ENCODE measurements around the gene TBC1D14.
A peak's percentile ranks its signal among the peaks of the same experiment; 100 is the strongest.

The TBC1D14 gene

GRCh38 chr4:6959261-6959660 is 49.6 kb downstream of the TBC1D14 start:
- H3K9me3 ChIP-seq (ENCODE audit: insufficient read depth, low read depth, low read length): no peaks in the 10 kb centered on the region
- H2AK5ac ChIP-seq (ENCODE audit: low read length): no peak overlapping the region
- no peak overlapping the region for H3K4me2 ChIP-seq (ENCODE audit: low read length)
- H4K8ac ChIP-seq (ENCODE audit: low read depth, low read length): no peak overlapping the region
- H3K14ac ChIP-seq (ENCODE audit: low read length): no peak overlapping the region
- H3K79me1 ChIP-seq (ENCODE audit: low read length): peaks cover 14% of the 10 kb centered on the region
- H2BK120ac ChIP-seq (ENCODE audit: insufficient read depth, low read length, poor library complexity): no peak overlapping the region
- H2AFZ ChIP-seq (ENCODE audit: insufficient read depth, low read length, poor library complexity): no peak overlapping the region
- peaks cover 24 to 29% of the 10 kb centered on the region in 2 experiments for H3K4me1 ChIP-seq (ENCODE audit: control insufficient read depth in 1 of 2, insufficient read depth in 2 of 2, low read length in 2 of 2)
- no peaks in the 10 kb centered on the region for H3K36me3 ChIP-seq (ENCODE audit: control insufficient read depth in 1 of 2, insufficient read depth in 2 of 2, low read length in 2 of 2)
- H3K23ac ChIP-seq (ENCODE audit: low read length): no peak overlapping the region
- H3K27me3 ChIP-seq (ENCODE audit: insufficient read depth, low read length): no peaks in the 10 kb centered on the region
- H2BK12ac ChIP-seq (ENCODE audit: low read length): no peak overlapping the region
- H2BK5ac ChIP-seq (ENCODE audit: low read depth, low read length, poor library complexity): no peak overlapping the region
- H3K27ac ChIP-seq (ENCODE audit: low read depth, low read length): no peak overlapping the region
- H3K18ac ChIP-seq (ENCODE audit: low read length): no peak overlapping the region
- no peak overlapping the region for H4K12ac ChIP-seq (ENCODE audit: low read depth, low read length)
- H3K4me3 ChIP-seq (ENCODE audit: low read depth, low read length): no peak overlapping the region
- H4K91ac ChIP-seq (ENCODE audit: low read depth, low read length): no peak overlapping the region
- peaks cover 4% of the 10 kb centered on the region for H3K79me2 ChIP-seq (ENCODE audit: control insufficient read depth, insufficient read depth, low read length, poor library complexity)
- DNase-seq: no peak
- peak overlapping the region; percentile 0 for H3K4ac ChIP-seq (ENCODE audit: low read depth, low read length)
- H3K9ac ChIP-seq (ENCODE audit: low read length): no peak overlapping the region
- no CpG with 5 or more reads among the region's 5 CpGs for WGBS (ENCODE audit: extremely low coverage, insufficient coverage, insufficient read length)

DNA sequence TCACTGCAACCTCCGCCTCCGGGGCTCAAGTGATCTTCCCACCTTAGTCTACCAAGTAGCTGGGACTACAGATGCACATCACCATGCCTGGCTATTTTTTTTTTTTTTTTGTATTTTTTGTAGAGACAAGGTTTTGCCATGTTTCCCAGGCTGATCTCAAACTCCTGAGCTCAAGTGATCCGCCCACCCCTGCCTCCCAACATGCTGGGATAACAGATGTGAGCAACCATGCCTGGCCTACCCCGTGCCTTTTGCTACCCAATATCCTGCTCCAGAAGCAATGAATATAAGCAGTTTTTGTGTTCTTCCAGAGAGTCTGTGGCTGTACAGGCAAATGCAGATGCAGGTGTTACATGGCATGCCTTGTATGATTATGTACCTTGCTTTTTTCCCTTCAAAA is 50.5 kb downstream of the TBC1D14 start:
- peaks cover 4% of the 10 kb centered on the region for H3K79me2 ChIP-seq (ENCODE audit: control insufficient read depth, insufficient read depth, low read length, poor library complexity)
- H2BK12ac ChIP-seq (ENCODE audit: low read length): no peak overlapping the region
- H4K12ac ChIP-seq (ENCODE audit: low read depth, low read length): no peak overlapping the region
- no peak overlapping the region for H3K27ac ChIP-seq (ENCODE audit: low read depth, low read length)
- H4K91ac ChIP-seq (ENCODE audit: low read depth, low read length): no peak overlapping the region
- peaks cover 17 to 22% of the 10 kb centered on the region in 2 experiments for H3K4me1 ChIP-seq (ENCODE audit: control insufficient read depth in 1 of 2, insufficient read depth in 2 of 2, low read length in 2 of 2)
- no peak overlapping the region for H2BK120ac ChIP-seq (ENCODE audit: insufficient read depth, low read length, poor library complexity)
- H3K79me1 ChIP-seq (ENCODE audit: low read length): peaks cover 12% of the 10 kb centered on the region
- no CpG with 5 or more reads among the region's 4 CpGs for WGBS (ENCODE audit: extremely low coverage, insufficient coverage, insufficient read length)
- H2BK5ac ChIP-seq (ENCODE audit: low read depth, low read length, poor library complexity): no peak overlapping the region
- no peak overlapping the region for H3K18ac ChIP-seq (ENCODE audit: low read length)
- H2AK5ac ChIP-seq (ENCODE audit: low read length): no peak overlapping the region
- H3K9me3 ChIP-seq (ENCODE audit: insufficient read depth, low read depth, low read length): no peaks in the 10 kb centered on the region
- H3K36me3 ChIP-seq (ENCODE audit: control insufficient read depth in 1 of 2, insufficient read depth in 2 of 2, low read length in 2 of 2): no peaks in the 10 kb centered on the region
- no peak overlapping the region for H3K4ac ChIP-seq (ENCODE audit: low read depth, low read length)
- no peak overlapping the region for H3K14ac ChIP-seq (ENCODE audit: low read length)
- no peak overlapping the region for H3K4me3 ChIP-seq (ENCODE audit: low read depth, low read length)
- H3K9ac ChIP-seq (ENCODE audit: low read length): no peak overlapping the region
- H3K27me3 ChIP-seq (ENCODE audit: insufficient read depth, low read length): no peaks in the 10 kb centered on the region
- H3K4me2 ChIP-seq (ENCODE audit: low read length): no peak overlapping the region
- no peak overlapping the region for H4K8ac ChIP-seq (ENCODE audit: low read depth, low read length)
- DNase-seq: no peak
- no peak overlapping the region for H2AFZ ChIP-seq (ENCODE audit: insufficient read depth, low read length, poor library complexity)
- no peak overlapping the region for H3K23ac ChIP-seq (ENCODE audit: low read length)

DNA sequence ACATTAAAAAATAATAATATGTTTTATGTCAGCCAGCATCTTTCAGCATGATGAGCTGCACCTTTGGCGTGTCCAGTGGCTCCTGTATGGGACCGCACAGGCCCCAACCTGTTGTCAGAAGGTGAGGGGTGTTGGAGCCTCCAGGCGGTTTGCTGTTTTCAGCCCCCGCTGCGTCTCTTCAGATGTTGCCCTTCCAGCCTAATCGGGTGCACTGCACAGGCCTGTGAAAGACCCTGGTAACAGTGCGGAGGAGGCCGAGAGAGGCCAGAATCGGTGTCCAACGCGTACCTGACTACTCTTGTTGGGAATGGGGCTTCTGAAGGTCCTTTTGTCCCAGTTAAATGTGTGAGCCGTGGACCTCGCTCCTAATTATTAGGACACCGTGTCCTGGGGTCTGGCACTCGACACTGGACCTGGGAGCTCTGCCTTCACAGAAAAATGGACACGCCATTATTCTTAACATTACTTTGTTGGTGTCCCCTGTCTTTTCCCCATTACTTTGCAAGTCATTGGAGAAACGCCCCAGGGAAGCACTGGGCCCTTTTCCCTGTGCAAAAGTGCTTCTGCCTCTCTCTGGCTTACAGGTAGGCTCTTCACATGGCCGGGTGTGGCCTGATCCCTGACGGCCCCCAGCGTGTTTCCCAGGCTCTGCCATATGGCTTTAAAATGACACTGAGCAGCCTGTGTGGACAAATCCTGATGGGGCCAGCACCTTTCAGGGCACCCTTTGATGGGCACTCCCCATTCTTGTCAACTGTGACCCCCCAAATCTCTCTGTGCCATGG is 51.2 kb downstream of the TBC1D14 start:
- peaks cover 2% of the 10 kb centered on the region for H3K79me2 ChIP-seq (ENCODE audit: control insufficient read depth, insufficient read depth, low read length, poor library complexity)
- H4K12ac ChIP-seq (ENCODE audit: low read depth, low read length): peak overlapping the region; percentile 27
- H3K23ac ChIP-seq (ENCODE audit: low read length): no peak overlapping the region
- H3K4me1 ChIP-seq (ENCODE audit: control insufficient read depth in 1 of 2, insufficient read depth in 2 of 2, low read length in 2 of 2): peaks cover 11 to 19% of the 10 kb centered on the region in 2 experiments
- no peaks in the 10 kb centered on the region for H3K27me3 ChIP-seq (ENCODE audit: insufficient read depth, low read length)
- H3K4me2 ChIP-seq (ENCODE audit: low read length): no peak overlapping the region
- H3K9me3 ChIP-seq (ENCODE audit: insufficient read depth, low read depth, low read length): no peaks in the 10 kb centered on the region
- H2AK5ac ChIP-seq (ENCODE audit: low read length): no peak overlapping the region
- no peak overlapping the region for H3K18ac ChIP-seq (ENCODE audit: low read length)
- peaks cover 9% of the 10 kb centered on the region for H3K79me1 ChIP-seq (ENCODE audit: low read length)
- no peak overlapping the region for H3K14ac ChIP-seq (ENCODE audit: low read length)
- no peak overlapping the region for H4K91ac ChIP-seq (ENCODE audit: low read depth, low read length)
- H3K4ac ChIP-seq (ENCODE audit: low read depth, low read length): no peak overlapping the region
- no peak overlapping the region for H4K8ac ChIP-seq (ENCODE audit: low read depth, low read length)
- no peak overlapping the region for H2AFZ ChIP-seq (ENCODE audit: insufficient read depth, low read length, poor library complexity)
- H2BK12ac ChIP-seq (ENCODE audit: low read length): no peak overlapping the region
- WGBS (ENCODE audit: extremely low coverage, insufficient coverage, insufficient read length): no CpG with 5 or more reads among the region's 20 CpGs
- H3K9ac ChIP-seq (ENCODE audit: low read length): no peak overlapping the region
- no peak overlapping the region for H2BK120ac ChIP-seq (ENCODE audit: insufficient read depth, low read length, poor library complexity)
- peak overlapping the region; percentile 16 for H3K4me3 ChIP-seq (ENCODE audit: low read depth, low read length)
- H2BK5ac ChIP-seq (ENCODE audit: low read depth, low read length, poor library complexity): no peak overlapping the region
- no peaks in the 10 kb centered on the region for H3K36me3 ChIP-seq (ENCODE audit: control insufficient read depth in 1 of 2, insufficient read depth in 2 of 2, low read length in 2 of 2)
- no peak for DNase-seq
- H3K27ac ChIP-seq (ENCODE audit: low read depth, low read length): no peak overlapping the region

GRCh38 chr4:6961496-6962210 is 52.0 kb downstream of the TBC1D14 start:
- Histone ChIP-seq H3K79me1 (ENCODE audit: low read length) (peaks cover 3% of the 10 kb centered on the region), H3K4me1 (ENCODE audit: control insufficient read depth in 1 of 2, insufficient read depth in 2 of 2, low read length in 2 of 2) (peaks cover 3 to 11% of the 10 kb centered on the region in 2 experiments), H3K4ac (ENCODE audit: low read depth, low read length) (no peak overlapping the region), H2BK12ac (ENCODE audit: low read length) (no peak overlapping the region), H3K27me3 (ENCODE audit: insufficient read depth, low read length) (no peaks in the 10 kb centered on the region), H2BK120ac (ENCODE audit: insufficient read depth, low read length, poor library complexity) (no peak overlapping the region), H3K27ac (ENCODE audit: low read depth, low read length) (no peak overlapping the region), H2AFZ (ENCODE audit: insufficient read depth, low read length, poor library complexity) (no peak overlapping the region), H3K23ac (ENCODE audit: low read length) (no peak overlapping the region), H3K18ac (ENCODE audit: low read length) (peak overlapping the region; percentile 14), H4K91ac (ENCODE audit: low read depth, low read length) (no peak overlapping the region), H3K4me3 (ENCODE audit: low read depth, low read length) (no peak overlapping the region), H2BK5ac (ENCODE audit: low read depth, low read length, poor library complexity) (no peak overlapping the region), H3K9me3 (ENCODE audit: insufficient read depth, low read depth, low read length) (no peaks in the 10 kb centered on the region), H3K79me2 (ENCODE audit: control insufficient read depth, insufficient read depth, low read length, poor library complexity) (no peaks in the 10 kb centered on the region), H3K14ac (ENCODE audit: low read length) (no peak overlapping the region), H2AK5ac (ENCODE audit: low read length) (peak overlapping the region; percentile 26), H3K4me2 (ENCODE audit: low read length) (no peak overlapping the region), H3K36me3 (ENCODE audit: control insufficient read depth in 1 of 2, insufficient read depth in 2 of 2, low read length in 2 of 2) (no peaks in the 10 kb centered on the region), H4K12ac (ENCODE audit: low read depth, low read length) (peak overlapping the region; percentile 27), H4K8ac (ENCODE audit: low read depth, low read length) (peak overlapping the region; percentile 17), H3K9ac (ENCODE audit: low read length) (no peak overlapping the region)
- DNase-seq: no peak
- WGBS (ENCODE audit: extremely low coverage, insufficient coverage, insufficient read length): no CpG with 5 or more reads among the region's 20 CpGs

Data from trophoblast cell (in vitro differentiated cells and primary cell).